Measurements from ENCODE around the gene RFX3.

The RFX3 gene

DNA sequence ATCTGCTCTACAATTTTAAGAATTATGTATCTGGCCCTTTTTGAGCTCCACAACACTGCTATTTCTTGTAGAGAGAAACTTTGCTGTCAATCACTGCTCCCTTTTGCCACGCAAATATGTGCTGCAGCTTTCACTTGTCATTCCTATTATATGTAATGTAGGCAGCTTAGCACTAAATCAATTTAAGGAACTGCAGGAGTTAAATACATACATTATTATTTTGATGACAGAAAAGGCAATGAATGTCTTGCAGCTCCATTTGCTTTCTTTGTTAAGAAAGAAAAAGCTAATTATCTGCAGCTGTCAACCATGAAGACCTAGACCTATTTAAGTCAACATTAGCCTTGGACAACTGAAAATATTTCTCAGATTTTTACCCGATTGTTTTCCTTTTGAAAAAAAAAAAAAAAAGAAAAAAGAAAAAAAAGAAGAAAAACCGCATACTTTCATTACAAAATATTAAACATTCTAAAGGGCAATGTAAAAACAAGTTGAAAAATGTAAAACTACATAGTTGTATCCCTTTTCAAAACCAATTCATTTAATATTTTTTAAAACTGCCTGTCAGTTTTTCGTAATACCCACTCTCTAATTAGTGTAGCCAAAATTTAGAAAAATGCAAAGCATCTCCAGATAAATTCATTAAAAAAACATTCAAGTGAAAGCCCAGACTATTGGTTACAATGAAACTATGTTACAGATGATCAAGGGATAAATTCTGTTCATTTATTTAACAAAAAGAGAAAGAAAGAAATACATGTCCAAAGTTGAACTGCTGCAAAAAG is 57.2 kb downstream of the RFX3 start:
- TF ChIP-seq, protein P1, sequence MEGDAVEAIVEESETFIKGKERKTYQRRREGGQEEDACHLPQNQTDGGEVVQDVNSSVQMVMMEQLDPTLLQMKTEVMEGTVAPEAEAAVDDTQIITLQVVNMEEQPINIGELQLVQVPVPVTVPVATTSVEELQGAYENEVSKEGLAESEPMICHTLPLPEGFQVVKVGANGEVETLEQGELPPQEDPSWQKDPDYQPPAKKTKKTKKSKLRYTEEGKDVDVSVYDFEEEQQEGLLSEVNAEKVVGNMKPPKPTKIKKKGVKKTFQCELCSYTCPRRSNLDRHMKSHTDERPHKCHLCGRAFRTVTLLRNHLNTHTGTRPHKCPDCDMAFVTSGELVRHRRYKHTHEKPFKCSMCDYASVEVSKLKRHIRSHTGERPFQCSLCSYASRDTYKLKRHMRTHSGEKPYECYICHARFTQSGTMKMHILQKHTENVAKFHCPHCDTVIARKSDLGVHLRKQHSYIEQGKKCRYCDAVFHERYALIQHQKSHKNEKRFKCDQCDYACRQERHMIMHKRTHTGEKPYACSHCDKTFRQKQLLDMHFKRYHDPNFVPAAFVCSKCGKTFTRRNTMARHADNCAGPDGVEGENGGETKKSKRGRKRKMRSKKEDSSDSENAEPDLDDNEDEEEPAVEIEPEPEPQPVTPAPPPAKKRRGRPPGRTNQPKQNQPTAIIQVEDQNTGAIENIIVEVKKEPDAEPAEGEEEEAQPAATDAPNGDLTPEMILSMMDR (conservative IDR thresholded peaks at IDR 0.05; ENCODE audit: low read length): no peak
- DNase-seq (ENCODE audit: low read depth): peak; percentile 77
- no peak overlapping the region for H3K4me3 ChIP-seq (ENCODE audit: low read length)

DNA sequence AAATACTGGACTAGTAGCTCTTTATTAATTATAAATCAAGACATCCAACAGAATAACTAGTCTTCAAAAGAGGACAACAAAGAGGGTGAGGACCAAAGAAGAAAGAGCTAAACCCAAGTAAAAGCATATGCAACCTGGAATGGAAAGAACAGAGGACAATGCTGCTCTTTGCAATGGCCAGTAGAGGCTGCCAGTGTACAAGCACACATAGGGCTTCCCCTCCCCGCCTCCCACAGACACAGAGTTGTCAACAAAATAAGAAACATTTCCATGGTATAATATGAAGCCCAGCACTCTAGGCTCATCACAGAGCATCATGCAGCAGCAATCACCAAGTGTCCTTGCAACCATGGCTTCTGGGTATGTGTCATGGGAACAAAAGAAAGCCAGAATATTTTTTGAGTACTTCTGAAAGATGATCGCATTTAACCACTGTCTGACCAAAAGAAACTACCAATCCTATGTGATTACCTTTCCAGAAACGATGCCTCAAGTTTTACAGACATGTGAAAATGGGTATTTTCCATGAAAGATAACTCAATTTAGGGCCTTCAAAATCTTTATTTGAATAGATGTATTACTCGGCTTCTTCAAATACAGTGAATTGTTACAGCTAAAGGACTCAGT is 58.1 kb downstream of the RFX3 start:
- peak; percentile 78 for DNase-seq (ENCODE audit: low read depth)
- TF ChIP-seq, protein P1 (conservative IDR thresholded peaks at IDR 0.05; ENCODE audit: low read length): peak; percentile 99
- no peak overlapping the region for H3K4me3 ChIP-seq (ENCODE audit: low read length)

GRCh38 chr9:3464033-3464638 is 61.7 kb downstream of the RFX3 start:
- H3K4me3 ChIP-seq (ENCODE audit: low read length): no peak overlapping the region
- peak; percentile 18 for DNase-seq (ENCODE audit: low read depth)
- TF ChIP-seq, protein P1 (conservative IDR thresholded peaks at IDR 0.05; ENCODE audit: low read length): no peak

DNA sequence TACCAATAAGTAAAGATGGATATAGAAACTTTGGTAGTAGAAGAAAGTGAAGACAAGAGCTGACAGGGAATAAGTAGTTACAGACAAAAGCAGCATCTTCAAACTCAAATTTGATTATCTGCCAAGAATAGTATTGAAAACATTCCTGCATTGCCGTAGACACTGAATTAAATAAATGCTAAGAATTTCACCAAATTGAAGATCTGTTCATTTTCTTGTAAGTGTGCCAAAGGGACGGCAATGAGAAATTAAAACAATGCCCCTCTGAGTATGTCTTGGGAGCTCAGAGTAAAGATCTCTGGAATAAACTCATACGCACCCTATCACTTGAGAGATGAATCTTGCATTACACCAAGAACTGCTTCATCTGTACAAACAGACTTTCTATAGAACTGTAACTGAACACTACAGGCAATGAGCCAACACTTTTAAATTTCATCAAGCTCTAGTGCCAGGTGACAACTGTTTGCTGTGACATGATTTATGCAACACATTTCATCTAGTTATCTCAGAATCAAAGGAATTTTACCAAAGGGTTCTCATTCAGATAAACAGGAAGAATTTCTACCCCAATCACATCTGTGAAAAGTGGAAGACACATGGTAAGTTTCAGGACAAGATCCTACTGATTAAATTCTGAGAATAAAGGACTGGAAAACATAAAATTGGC is 66.9 kb downstream of the RFX3 start:
- H3K4me3 ChIP-seq (ENCODE audit: low read length): no peak overlapping the region
- TF ChIP-seq, protein P1 (conservative IDR thresholded peaks at IDR 0.05; ENCODE audit: low read length): no peak
- peak; percentile 20 for DNase-seq (ENCODE audit: low read depth)

- H3K4me3 ChIP-seq (ENCODE audit: low read length): no peak overlapping the region
- no peak for DNase-seq (ENCODE audit: low read depth)
- TF ChIP-seq, protein P1 (conservative IDR thresholded peaks at IDR 0.05; ENCODE audit: low read length): no peak
Observed at GRCh38 chr9:3457175-3457574, 68.6 kb downstream of the RFX3 start.

- H3K4me3 ChIP-seq (ENCODE audit: low read length): no peak overlapping the region
- TF ChIP-seq, protein P1 (conservative IDR thresholded peaks at IDR 0.05; ENCODE audit: low read length): no peak
- no peak for DNase-seq (ENCODE audit: low read depth)
Observed at GRCh38 chr9:3455717-3456116, 70.1 kb downstream of the RFX3 start.
